ENCODE data around the gene SYNGR2. TPM values are rescaled to one million over a fixed set of nuclear protein-coding genes. Genes with fewer than 3 reads are reported as not detected.
A peak's percentile ranks its signal among the peaks of the same experiment; 100 is the strongest.

Gene SYNGR2
- total RNA-seq, 1 experiment from 2014 or later, result 148 TPM

GRCh38 chr17:78140169-78141051, 28.0 kb upstream of the SYNGR2 start:
- no peaks in the 10 kb centered on the region for H3K27me3 ChIP-seq (ENCODE audit: insufficient read depth, low read length)
- RAD21 ChIA-PET (ENCODE audit: low non-redundant PET in 1 of 2, low total read pairs in 2 of 2, uncharacterized antibody in 2 of 2, unreplicated experiment in 2 of 2), result interaction anchor here (0.7 to 1.3 kb wide), 4 partner anchors 29 to 282 kb away, joined by 3 to 4 read pairs (median 4); partner anchors contain the start of genes AFMID (in 1 of the 2) and TK1 (in 1 of the 2)
- peak overlapping the region; percentile 9 for H2AFZ ChIP-seq (ENCODE audit: low read depth, low read length, poor library complexity, severe bottlenecking)
- H3K4me1 ChIP-seq (ENCODE audit: control insufficient read depth in 1 of 2, insufficient read depth in 2 of 2, low read length in 2 of 2), result peaks cover 57 to 83% of the 10 kb centered on the region in 2 experiments
- BruUV-seq (replicated peaks), result no TSS peak
- ATAC-seq (peak; percentile 79), DNase-seq (ENCODE audit: low read depth, low spot score) (peak; percentile 100)
- no peaks in the 10 kb centered on the region for H3K79me2 ChIP-seq (ENCODE audit: insufficient read depth, low read length)
- H3K36me3 ChIP-seq (ENCODE audit: control insufficient read depth in 1 of 2, insufficient read depth in 2 of 2, low read length in 2 of 2), result no peaks in the 10 kb centered on the region
- H4K20me1 ChIP-seq (ENCODE audit: insufficient read depth), result no peaks in the 10 kb centered on the region
- peak overlapping the region; percentile 62 for H3K9ac ChIP-seq (ENCODE audit: low read length)
- CTCF ChIA-PET, result interaction anchor here (0.8 to 2.4 kb wide), 13 partner anchors 10 to 1118 kb away, joined by 3 to 11 read pairs (median 4); partner anchors contain the start of genes AFMID, TK1, TMC6 and TMC8
- TF ChIP-seq FOSL1 (IDR thresholded peaks at IDR 0.05; ENCODE audit: low read depth), result no peak
- TF ChIP-seq POLR2A (IDR thresholded peaks at IDR 0.05; ENCODE audit: borderline replicate concordance, extremely low read depth, insufficient read depth, insufficient read length), result no peak
- no peak for TF ChIP-seq ZFX (IDR thresholded peaks at IDR 0.05)
- TF ChIP-seq POLR2AphosphoS5 (IDR thresholded peaks at IDR 0.05; ENCODE audit: low read depth, low read length), result peak; percentile 67
- TF ChIP-seq JUND (IDR thresholded peaks at IDR 0.05), result no peak
- TF ChIP-seq TCF7L2 (IDR thresholded peaks at IDR 0.05; ENCODE audit: borderline replicate concordance, extremely low read depth, insufficient read depth, insufficient read length), result no peak
- TF ChIP-seq CBX3 (IDR thresholded peaks at IDR 0.05; ENCODE audit: low read depth), result no peak
- TF ChIP-seq MAX (IDR thresholded peaks at IDR 0.05), result no peak
- peak; percentile 5 for TF ChIP-seq ZBTB33 (IDR thresholded peaks at IDR 0.05; ENCODE audit: extremely low read depth, insufficient replicate concordance, low read length)
- H3K9me2 ChIP-seq (ENCODE audit: insufficient read depth), result no peaks in the 10 kb centered on the region
- intact Hi-C loops (cut with micrococcal nuclease), result loop anchor here (1.0 to 2.0 kb wide), 2 partner anchors 28 to 47 kb away; partner anchors contain the start of genes AFMID, SYNGR2 and TK1
- POLR2A ChIA-PET, result interaction anchor here (0.6 to 4.1 kb wide), 12 partner anchors 9 to 182 kb away, joined by 3 to 35 read pairs (median 7); partner anchors contain the start of genes AFMID, SYNGR2, TK1 and TMC6
- H3K4me3 ChIP-seq (replicated peaks in 1 of 2; ENCODE audit: low read depth in 1 of 2, low read length in 2 of 2), result peak overlapping the region; percentile 37 to 53
- H3K27ac ChIP-seq (ENCODE audit: low read depth, low read length), result peak overlapping the region; percentile 75
- peak overlapping the region; percentile 82 for H3K4me2 ChIP-seq (ENCODE audit: low read length)
- H3K9me3 ChIP-seq (ENCODE audit: control insufficient read depth in 1 of 2, insufficient read depth in 1 of 2, low read depth in 1 of 2, low read length in 2 of 2), result no peaks in the 10 kb centered on the region
